ENCODE data around the gene YJU2.
"Not testable (repeated sequence)": the region's sequence is repeated elsewhere in the genome, so short reads cannot be mapped to it uniquely, and the experiment has no call there.

The YJU2 gene

GRCh38 chr19:4267901-4268815 is 21.3 kb downstream of the YJU2 start:
- DNase-seq (ENCODE audit: low spot score), result no peak

GRCh38 chr19:4268816-4269430 is 22.0 kb downstream of the YJU2 start:
- DNase-seq (ENCODE audit: low spot score), result no peak

DNA sequence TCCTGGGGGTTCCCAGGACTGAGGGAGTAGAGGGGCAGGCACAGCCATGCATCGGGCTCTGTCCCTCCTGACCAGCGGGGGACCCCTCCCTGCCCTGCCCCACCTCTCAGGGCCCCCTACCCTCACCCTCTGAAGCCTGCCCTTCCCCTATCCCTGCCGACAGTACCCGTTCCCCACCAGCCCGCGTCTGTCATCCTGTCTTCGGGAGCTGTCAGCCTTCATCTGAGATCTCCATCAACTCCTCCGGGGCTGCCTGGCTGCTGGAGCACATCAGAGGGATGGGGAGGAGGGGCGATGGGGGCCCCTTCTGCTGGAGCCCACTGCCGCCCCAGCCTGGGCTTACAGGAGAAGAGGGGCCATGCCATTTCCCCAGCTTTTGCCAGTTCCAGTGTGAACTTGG is 26.0 kb downstream of the YJU2 start:
- no peak for DNase-seq (ENCODE audit: low spot score)

- not testable (repeated sequence) for DNase-seq (ENCODE audit: low spot score)
These were observed 27.4 kb downstream of the YJU2 start for GRCh38 chr19:4274321-4274686.

GRCh38 chr19:4277191-4277696 is 30.4 kb downstream of the YJU2 start:
- DNase-seq (ENCODE audit: low spot score), result no peak

GRCh38 chr19:4278010-4278409 is 31.1 kb downstream of the YJU2 start:
- no peak for DNase-seq (ENCODE audit: low spot score)

DNA sequence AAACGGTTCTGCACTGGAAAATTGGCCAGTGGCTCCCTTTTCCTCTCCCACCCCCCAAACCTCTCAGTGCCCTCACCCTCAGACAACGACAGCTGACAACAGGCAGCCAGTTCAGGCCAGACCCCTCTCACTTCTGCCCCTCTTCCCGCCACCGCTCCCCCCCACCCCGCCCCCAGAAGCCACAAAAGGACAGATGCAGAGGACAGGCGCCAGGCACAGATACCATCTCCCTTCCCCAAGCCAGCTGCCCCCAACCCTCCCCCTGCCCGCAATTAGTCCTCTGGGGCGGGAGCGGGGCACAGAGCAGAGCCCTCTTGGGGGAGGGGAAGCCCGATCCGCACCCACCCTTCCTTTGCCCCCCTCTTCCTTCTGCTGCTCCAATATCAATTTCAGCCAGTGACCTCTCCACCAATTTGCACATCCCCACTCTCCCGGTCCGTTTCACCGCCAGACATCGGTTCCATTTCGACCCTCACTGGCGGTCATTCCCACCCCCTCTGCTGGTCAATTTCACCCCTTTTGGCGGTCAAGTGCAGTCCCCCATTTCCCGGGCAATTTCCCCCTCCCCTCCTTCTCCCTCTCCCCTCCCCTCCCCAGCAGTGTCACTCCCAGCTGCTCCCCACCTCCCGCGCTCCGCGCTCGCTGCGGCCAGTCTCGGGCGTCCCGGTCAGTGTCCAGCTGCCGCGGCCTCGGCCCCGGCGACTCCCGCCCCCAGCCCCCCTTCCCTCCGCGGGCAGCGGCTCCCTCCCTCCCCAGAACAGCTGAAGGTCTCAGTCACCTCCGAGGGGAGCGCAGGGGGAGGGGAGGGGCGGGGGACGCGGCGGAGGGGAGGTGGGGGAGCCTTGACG is 31.8 kb downstream of the YJU2 start, which contains the start of gene SHD:
SHD (plus strand) TSS at position 848 of the 848 bp plus-strand sequence. CDS start 798 bp downstream, outside the sequence.
- DNase-seq (ENCODE audit: low spot score), result no peak

- DNase-seq (ENCODE audit: low spot score), result no peak
These were observed 32.3 kb downstream of the YJU2 start for GRCh38 chr19:4279267-4279529.

DNA sequence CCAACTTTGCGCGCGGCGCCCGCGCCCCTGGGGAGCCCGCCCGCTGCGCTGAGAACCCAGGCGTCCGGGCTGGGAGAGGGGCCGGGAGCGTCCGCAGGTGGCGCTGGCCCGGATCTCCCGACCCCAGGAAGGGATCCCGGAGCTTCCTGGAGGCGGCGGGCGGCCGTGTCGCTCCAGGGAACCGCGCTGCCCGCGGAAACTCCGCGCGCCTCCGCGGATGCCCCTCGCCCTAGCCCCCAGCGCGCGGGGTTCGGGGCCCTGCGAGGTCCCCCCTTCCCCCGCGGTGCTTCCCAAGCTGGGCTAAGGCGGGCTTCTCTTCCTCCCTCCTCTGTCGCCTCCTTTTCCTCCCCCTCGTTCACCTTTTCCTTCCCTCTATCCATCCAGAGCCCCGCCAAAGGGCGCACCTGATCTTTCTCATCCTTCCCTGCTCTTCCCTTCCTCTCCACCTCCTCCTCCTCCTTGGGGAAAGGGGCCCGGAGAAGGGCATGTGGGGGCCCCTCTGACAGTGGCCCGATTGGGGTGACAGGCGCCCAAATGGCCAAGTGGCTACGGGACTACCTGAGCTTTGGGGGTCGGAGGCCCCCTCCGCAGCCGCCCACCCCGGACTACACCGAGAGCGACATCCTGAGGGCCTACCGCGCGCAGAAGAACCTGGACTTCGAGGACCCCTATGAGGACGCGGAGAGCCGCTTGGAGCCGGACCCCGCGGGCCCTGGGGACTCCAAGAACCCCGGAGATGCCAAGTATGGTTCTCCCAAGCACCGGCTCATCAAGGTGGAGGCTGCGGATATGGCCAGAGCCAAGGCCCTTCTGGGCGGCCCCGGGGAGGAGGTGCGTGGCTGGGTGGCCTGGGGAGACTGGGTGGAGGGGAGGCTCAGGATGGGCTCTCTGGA is 32.9 kb downstream of the YJU2 start:
- DNase-seq (ENCODE audit: low spot score), result no peak

- peak; percentile 83 for DNase-seq (ENCODE audit: low spot score)
These were observed 37.5 kb downstream of the YJU2 start for GRCh38 chr19:4284176-4284958.

DNA sequence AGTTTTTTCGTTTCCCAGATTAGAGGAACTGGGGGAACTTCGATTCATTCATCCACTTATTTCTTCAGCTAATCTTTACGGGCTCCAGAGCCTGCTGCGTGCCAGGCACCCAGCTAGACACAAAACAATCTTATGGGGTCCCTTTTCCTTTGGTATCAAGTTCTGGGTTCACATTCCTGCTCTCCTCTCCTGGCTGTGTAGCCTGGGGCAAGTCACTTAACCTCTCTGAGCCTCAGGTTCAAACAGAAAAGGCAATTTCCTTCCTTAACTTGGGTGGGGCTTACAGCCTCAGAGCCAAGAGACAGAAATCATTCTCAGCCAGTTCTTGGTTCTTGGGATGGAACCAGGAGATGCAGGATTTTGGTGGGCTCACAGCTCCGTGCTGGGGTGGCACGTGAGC is 38.1 kb downstream of the YJU2 start:
- no peak for DNase-seq (ENCODE audit: low spot score)

- not testable (repeated sequence) for DNase-seq (ENCODE audit: low spot score)
These were observed 39.3 kb downstream of the YJU2 start for GRCh38 chr19:4286141-4286540.

- DNase-seq (ENCODE audit: low spot score), result no peak
These were observed 41.4 kb downstream of the YJU2 start for GRCh38 chr19:4288091-4288777.

- no peak for DNase-seq (ENCODE audit: low spot score)
These were observed 44.4 kb downstream of the YJU2 start for GRCh38 chr19:4291184-4291732.

DNA sequence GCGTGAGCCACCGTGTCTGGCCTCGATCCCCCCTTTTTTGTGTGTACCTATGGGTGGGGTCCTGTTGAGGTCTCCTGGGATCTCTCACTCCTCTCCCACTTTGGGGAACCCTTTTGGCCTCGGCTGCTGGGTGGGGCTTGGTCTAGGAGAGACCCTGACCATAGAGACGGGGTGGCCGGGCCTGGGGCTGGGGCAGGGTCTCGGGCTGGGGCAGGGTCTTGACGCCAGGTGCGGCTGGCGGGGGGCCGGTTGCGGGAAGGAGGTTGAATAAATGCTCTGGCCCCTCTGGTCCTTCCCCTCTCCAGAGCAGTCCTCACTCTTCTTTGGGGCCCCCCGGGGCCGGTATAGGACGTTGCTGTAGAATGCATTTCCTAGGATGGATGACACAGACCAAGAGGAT is 45.6 kb downstream of the YJU2 start:
- DNase-seq (ENCODE audit: low spot score), result no peak

DNA sequence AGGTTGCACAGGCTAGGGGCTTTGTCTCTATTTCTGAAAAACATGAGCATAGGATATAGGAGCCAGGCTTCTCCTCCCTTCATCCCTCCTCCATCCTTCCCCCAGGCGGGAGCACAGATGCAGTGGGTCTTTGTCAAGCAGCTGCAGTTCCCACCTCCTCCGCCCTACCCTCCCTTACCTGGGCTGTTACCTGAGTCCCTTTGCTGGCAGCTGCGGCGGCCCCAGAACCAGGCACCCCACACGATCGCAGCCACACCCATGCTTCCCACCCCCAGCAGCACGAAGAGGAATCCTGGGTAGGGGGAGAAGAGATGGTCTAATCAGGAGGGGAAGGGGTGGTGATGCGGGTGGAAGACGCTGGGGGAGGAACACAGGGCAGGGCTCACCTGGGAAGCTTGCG is 47.5 kb downstream of the YJU2 start:
- DNase-seq (ENCODE audit: low spot score), result no peak

- DNase-seq (ENCODE audit: low spot score), result peak; percentile 95
These were observed 49.3 kb downstream of the YJU2 start for GRCh38 chr19:4295972-4296771.

DNA sequence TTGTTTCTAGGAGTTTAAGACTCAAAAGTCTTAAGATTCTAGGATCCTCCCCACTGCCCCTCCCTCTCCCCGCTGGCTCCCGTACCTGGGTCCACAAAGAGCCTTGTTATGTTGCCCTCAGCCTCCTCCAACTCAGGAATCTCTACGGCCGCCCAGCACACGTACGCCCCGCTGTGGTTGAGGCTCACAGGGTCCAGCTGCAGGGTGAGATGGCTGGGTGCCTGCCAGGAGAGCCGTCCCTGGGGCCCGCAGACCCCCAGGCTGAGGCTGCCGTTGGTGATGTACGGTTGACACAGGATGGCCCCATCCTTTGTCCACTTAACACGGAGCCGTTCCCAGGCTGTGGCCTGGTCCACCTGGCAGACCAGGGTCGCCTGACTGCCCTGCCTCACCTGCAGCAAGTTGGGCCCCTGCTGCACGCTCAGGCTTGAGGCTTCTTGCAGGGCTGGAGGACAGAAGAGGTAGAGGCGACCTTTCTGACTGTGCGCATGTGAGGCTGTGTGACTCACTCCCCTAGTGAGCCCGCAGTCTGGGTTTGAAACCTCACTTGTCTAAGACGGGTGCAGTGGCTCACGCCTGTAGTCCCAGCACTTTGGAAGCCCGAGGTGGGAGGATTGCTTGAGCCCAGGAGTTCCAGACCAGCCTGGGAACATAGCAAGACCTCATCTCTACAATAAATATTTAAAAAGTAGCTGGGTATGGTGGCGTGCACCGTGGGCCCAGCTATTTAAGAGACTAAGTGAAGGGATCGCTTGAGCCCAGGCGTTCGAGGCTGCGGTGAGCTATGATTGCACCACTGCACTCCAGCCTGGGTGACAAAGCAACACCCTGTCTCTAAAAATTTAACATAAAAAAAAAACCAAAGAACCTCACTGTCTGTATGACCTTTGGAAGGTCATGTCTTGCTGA is 51.3 kb downstream of the YJU2 start:
- DNase-seq (ENCODE audit: low spot score), result no peak

Data from D341Med (cell line).